H1 (cell line): ENCODE measurements around the gene GRIK4.

Experiments
- BRCA1 ChIP-seq: IDR thresholded peaks from 2 replicates; pipeline ENCODE4 v1.6.1; 2012; ENCODE audit warnings: low read depth, low read length, improper control_type of control experiment
- CEBPB ChIP-seq: IDR thresholded peaks from 2 replicates; pipeline ENCODE4 v1.6.1; 2012; ENCODE audit warnings: low read depth, low read length
- EZH2 ChIP-seq: fragments of 200-600 bp; sonication (generic); IDR thresholded peaks from 2 replicates; pipeline ENCODE4 v1.7.1; 2012; ENCODE audit warnings: low read depth, mild to moderate bottlenecking, moderate library complexity, low read length, inconsistent platforms; ENCODE audit not compliant: severe bottlenecking
- SIN3A ChIP-seq, 2 experiments: IDR thresholded peaks in 1 of 2; conservative IDR thresholded peaks in 1 of 2; 2 replicates each; pipeline ENCODE4 v1.6.1; 2011 to 2012; ENCODE audit warnings: low read length in 2 of 2, improper control_type of control experiment in 1 of 2, low read depth in 1 of 2, mild to moderate bottlenecking in 1 of 2
- SP1 ChIP-seq: IDR thresholded peaks from 2 replicates; pipeline ENCODE4 v1.6.1; 2011; ENCODE audit warnings: low read depth, low read length
- SRF ChIP-seq: IDR thresholded peaks from 2 replicates; pipeline ENCODE4 v1.6.1; 2011; ENCODE audit warnings: mild to moderate bottlenecking, low read depth, low read length, moderate library complexity
- TF ChIP-seq, protein P1 (sequence below), 3 experiments: IDR thresholded peaks; 1 replicate in 2 of 3; 2 replicates in 1 of 3; pipeline versions ENCODE4 v1.5.1 to v1.6.1; 2011; ENCODE audit warnings: low read length in 3 of 3, mild to moderate bottlenecking in 3 of 3, inconsistent platforms in 2 of 3, low read depth in 1 of 3, moderate library complexity in 1 of 3; ENCODE audit not compliant: insufficient read depth in 1 of 3; ENCODE audit errors: control extremely low read depth in 1 of 3

DNA sequence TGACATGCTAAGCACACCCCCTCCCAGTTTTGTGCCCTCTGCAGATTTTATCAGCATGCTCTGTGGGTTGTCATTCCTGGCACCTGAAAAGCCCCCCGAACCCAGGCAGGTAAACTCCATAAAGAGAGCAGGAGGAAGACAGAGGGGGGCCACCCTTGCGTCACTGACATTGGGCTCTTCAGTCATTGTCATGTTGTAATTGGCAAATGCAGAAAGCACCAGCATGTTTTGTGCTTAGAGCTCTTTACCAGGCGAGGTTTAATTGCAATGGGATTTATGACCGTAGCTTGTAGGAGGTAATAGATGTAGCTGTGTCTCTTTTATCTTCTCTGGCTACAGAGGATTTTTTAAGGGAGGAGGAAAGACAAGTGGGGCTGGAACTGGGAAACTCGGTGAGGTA lies 201.7 kb downstream of the GRIK4 start:
- no peak for TF ChIP-seq EZH2
- TF ChIP-seq SIN3A (conservative IDR thresholded peaks at IDR 0.05 in 1 of 2, IDR thresholded peaks at IDR 0.05 in 1 of 2; ENCODE audit: low read depth in 1 of 2, low read length in 2 of 2), result no peak
- no peak for TF ChIP-seq SRF
- TF ChIP-seq, protein P1, sequence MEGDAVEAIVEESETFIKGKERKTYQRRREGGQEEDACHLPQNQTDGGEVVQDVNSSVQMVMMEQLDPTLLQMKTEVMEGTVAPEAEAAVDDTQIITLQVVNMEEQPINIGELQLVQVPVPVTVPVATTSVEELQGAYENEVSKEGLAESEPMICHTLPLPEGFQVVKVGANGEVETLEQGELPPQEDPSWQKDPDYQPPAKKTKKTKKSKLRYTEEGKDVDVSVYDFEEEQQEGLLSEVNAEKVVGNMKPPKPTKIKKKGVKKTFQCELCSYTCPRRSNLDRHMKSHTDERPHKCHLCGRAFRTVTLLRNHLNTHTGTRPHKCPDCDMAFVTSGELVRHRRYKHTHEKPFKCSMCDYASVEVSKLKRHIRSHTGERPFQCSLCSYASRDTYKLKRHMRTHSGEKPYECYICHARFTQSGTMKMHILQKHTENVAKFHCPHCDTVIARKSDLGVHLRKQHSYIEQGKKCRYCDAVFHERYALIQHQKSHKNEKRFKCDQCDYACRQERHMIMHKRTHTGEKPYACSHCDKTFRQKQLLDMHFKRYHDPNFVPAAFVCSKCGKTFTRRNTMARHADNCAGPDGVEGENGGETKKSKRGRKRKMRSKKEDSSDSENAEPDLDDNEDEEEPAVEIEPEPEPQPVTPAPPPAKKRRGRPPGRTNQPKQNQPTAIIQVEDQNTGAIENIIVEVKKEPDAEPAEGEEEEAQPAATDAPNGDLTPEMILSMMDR (IDR thresholded peaks at IDR 0.05; ENCODE audit: control extremely low read depth in 1 of 3, insufficient read depth in 1 of 3, low read depth in 1 of 3, low read length in 3 of 3), result no peak
- no peak for TF ChIP-seq BRCA1
- TF ChIP-seq CEBPB, result no peak
- TF ChIP-seq SP1, result no peak
